K562 (cell line): ENCODE data around the gene PELI3. TPM values are rescaled to one million over a fixed set of nuclear protein-coding genes. Genes with fewer than 3 reads are reported as not detected.

Experiments used
- ATAC-seq: fragments of 200-7000 bp; cut with Tn5 transposase; 3 replicates; pipeline ENCODE4 v1.9.1; 2020; ENCODE audit warnings: moderate library complexity
- BruUV-seq: library from RNA; stranded (reverse); fragments of 400-500 nt; replicated peaks from 2 replicates; lab custom pipeline; 2021; lab: Mats Ljungman, UMichigan
- CTCF ChIA-PET: fragments of 300-600 bp; formaldehyde crosslinking; extraction: SDS; loops from one replicate; lab custom pipeline; 2021; ENCODE audit warnings: low intra/inter-chr PET ratio; lab: Yijun Ruan, JAX
- POLR2A ChIA-PET: fragments of 300-600, 350-650 bp; sonication (Branson Sonifier 250); formaldehyde crosslinking; extraction: SDS; loops from one replicate; lab custom pipeline; 2021; ENCODE audit warnings: antibody characterized with exemption, inconsistent platforms; lab: Yijun Ruan, JAX
- DNase-seq, 4 experiments: peaks; one replicate each; pipeline versions ENCODE4 v3.0.0 to v3.0.0-alpha.2; 2011 to 2018; ENCODE audit warnings: low spot score in 3 of 4, mixed read lengths in 3 of 4; ENCODE audit errors: extremely low read depth in 1 of 4
- FAIRE-seq: peaks from 2 replicates; lab custom pipeline; 2011; peaks lifted over from hg19 to GRCh38; lab: Jason Lieb, UNC
- H2AFZ ChIP-seq: 2 replicates; pipeline ENCODE4 v1.6.0; 2011; ENCODE audit warnings: low read depth, low read length, control low read depth, inconsistent platforms
- H3K27ac ChIP-seq: fragments of 200-600 bp; 3 replicates; pipeline ENCODE4 v1.8.0; 2011; ENCODE audit warnings: low read depth, mild to moderate bottlenecking, control low read depth, inconsistent platforms, low read length, moderate library complexity, mixed read lengths; ENCODE audit errors: extremely low read depth
- H3K27me3 ChIP-seq, 2 experiments: fragments of 300-600 bp in 1 of 2; 2 replicates in 1 of 2; 3 replicates in 1 of 2; pipeline versions ENCODE4 v1.6.0 to v1.8.0; 2011; ENCODE audit warnings: inconsistent platforms in 2 of 2, low read length in 2 of 2, mild to moderate bottlenecking in 1 of 2, mixed read lengths in 1 of 2, moderate library complexity in 1 of 2; ENCODE audit not compliant: control insufficient read depth in 2 of 2, insufficient read depth in 2 of 2
- H3K36me3 ChIP-seq: fragments of 300-600 bp; 3 replicates; pipeline ENCODE4 v1.8.0; 2011; ENCODE audit warnings: mild to moderate bottlenecking, low read length, inconsistent platforms; ENCODE audit not compliant: control insufficient read depth, insufficient read depth
- H3K4me1 ChIP-seq, 2 experiments: fragments of 200-600 bp in 1 of 2; replicated peaks in 1 of 2; 2 replicates in 1 of 2; 3 replicates in 1 of 2; pipeline versions ENCODE4 v1.5.1 to v1.8.0; 2011; ENCODE audit warnings: inconsistent platforms in 2 of 2, low read length in 2 of 2, mild to moderate bottlenecking in 1 of 2, mixed read lengths in 1 of 2, moderate library complexity in 1 of 2; ENCODE audit not compliant: control insufficient read depth in 2 of 2, insufficient read depth in 2 of 2
- H3K4me2 ChIP-seq: 2 replicates; pipeline ENCODE4 v1.6.1; 2011; ENCODE audit warnings: low read length, control low read depth, inconsistent platforms, mixed read lengths; ENCODE audit not compliant: insufficient read depth
- H3K4me3 ChIP-seq: fragments of 200-600 bp; sonication (generic), shearing (Covaris generic); 2 replicates; pipeline ENCODE4 v1.5.1; 2016; ENCODE audit warnings: control low read depth, inconsistent platforms
- H3K79me2 ChIP-seq: fragments of 200-600 bp; 3 replicates; pipeline ENCODE4 v1.8.0; 2011; ENCODE audit warnings: low read length, inconsistent platforms; ENCODE audit not compliant: control insufficient read depth, insufficient read depth
- H3K9ac ChIP-seq, 2 experiments: 2 replicates each; pipeline versions ENCODE4 v1.6.0 to v1.6.1; 2011; ENCODE audit warnings: low read depth in 2 of 2, low read length in 2 of 2, control low read depth in 1 of 2, inconsistent platforms in 1 of 2, mild to moderate bottlenecking in 1 of 2, mixed read lengths in 1 of 2; ENCODE audit not compliant: insufficient read depth in 1 of 2
- H3K9me1 ChIP-seq: one replicate; pipeline ENCODE4 v1.6.0; 2011; ENCODE audit warnings: inconsistent platforms, mild to moderate bottlenecking, low read length, moderate library complexity; ENCODE audit not compliant: control insufficient read depth, insufficient read depth
- H3K9me3 ChIP-seq: replicated peaks from 2 replicates; pipeline ENCODE4 v1.5.1; 2011; ENCODE audit warnings: low read depth, low read length, inconsistent platforms; ENCODE audit not compliant: control insufficient read depth, insufficient read depth
- H4K20me1 ChIP-seq: replicated peaks from 2 replicates; pipeline ENCODE4 v1.6.1; 2011; ENCODE audit warnings: low read length, inconsistent platforms, mixed read lengths; ENCODE audit not compliant: control insufficient read depth, insufficient read depth
- BCL6 ChIP-seq: fragments of 250-450 bp; sonication (Bioruptor Pico); IDR thresholded peaks from 2 replicates; pipeline ENCODE4 v1.4.0; 2020
- CHD2 ChIP-seq: IDR thresholded peaks from 2 replicates; pipeline ENCODE4 v1.6.1; 2011; ENCODE audit warnings: low read depth, low read length
- CREB3L1 ChIP-seq: fragments of 450-650 bp; IDR thresholded peaks from 2 replicates; pipeline ENCODE4 v1.6.1; 2014; ENCODE audit warnings: low read depth, mild to moderate bottlenecking, moderate library complexity, borderline replicate concordance
- DIDO1 ChIP-seq: fragments of 450-650 bp; IDR thresholded peaks from 2 replicates; pipeline ENCODE4 v1.6.1; 2016; ENCODE audit warnings: low read depth, missing biosample characterization, missing genetic modification characterization
- E2F3 ChIP-seq: fragments of 250-450 bp; sonication (Bioruptor Pico); IDR thresholded peaks from 2 replicates; pipeline ENCODE4 v1.4.0; 2020; ENCODE audit warnings: mild to moderate bottlenecking
- MED1 ChIP-seq: sonication (generic); formaldehyde crosslinking; IDR thresholded peaks from 2 replicates; pipeline ENCODE4 v1.8.1; 2023; ENCODE audit warnings: missing genetic modification reagents, borderline replicate concordance
- POLR3G ChIP-seq: IDR thresholded peaks from 2 replicates; pipeline ENCODE4 v1.6.1; 2011; ENCODE audit not compliant: insufficient read length, insufficient replicate concordance; ENCODE audit errors: extremely low read depth
- SMARCA4 ChIP-seq: fragments of 450-650 bp; IDR thresholded peaks from 2 replicates; pipeline ENCODE4 v1.6.1; 2016
- THRAP3 ChIP-seq: fragments of 450-650 bp; IDR thresholded peaks from 2 replicates; pipeline ENCODE4 v1.6.1; 2016; ENCODE audit warnings: mild to moderate bottlenecking, inconsistent platforms, borderline replicate concordance
- ZNF644 ChIP-seq: fragments of 200-800 bp; sonication (Bioruptor generic); IDR thresholded peaks from 2 replicates; pipeline ENCODE4 v1.6.1; 2016; ENCODE audit warnings: low read depth, missing genetic modification characterization, missing compliant biosample characterization
- WGBS: fragments of 100-300 bp; shearing (Covaris generic); methylation state at CpG from one replicate; pipeline ENCODE4 v1.1.6; 2016; ENCODE audit warnings: low coverage, mixed read lengths; ENCODE audit not compliant: insufficient coverage; ENCODE audit errors: missing lambda C conversion rate; 5-methylcytosine and 5-hydroxymethylcytosine counted together
- in situ Hi-C: fragments of 300-500 bp; cut with MboI; formaldehyde crosslinking; loops from 4 replicates; pipeline ENCODE4 v1.15.0; 2018; ENCODE audit warnings: inconsistent platforms, mixed read lengths
- intact Hi-C: fragments of 100-400 bp; cut with micrococcal nuclease; formaldehyde crosslinking; loops from 2 replicates; pipeline ENCODE4 v1.14.2; 2022
- polyA plus RNA-seq, 8 experiments: library from polyadenylated mRNA; depleted of rRNA in 4 of 8; stranded (reverse) in 5 of 8; unstranded in 3 of 8; fragments of >200 nt; fragmentation: Nextera tagmentation in 2 of 8; fragmentation: Illumina TruSeq in 1 of 8; extraction: Ambion mirVana in 2 of 8; extraction: Trizol in 1 of 8; gene quantifications; 2 replicates each; pipeline versions ENCODE4 v1.2.1 to v1.2.3, GENCODE V29; 2011 to 2014; ENCODE audit warnings: inconsistent platforms in 1 of 8, missing spikeins in 1 of 8
- total RNA-seq, 7 experiments: library from RNA; depleted of rRNA in 6 of 7; stranded (reverse); fragments of >200 nt in 6 of 7; fragmentation: Illumina TruSeq in 2 of 7; extraction: Trizol in 2 of 7; gene quantifications; 2 replicates each; pipeline versions ENCODE4 v1.2.1 to v1.2.3, GENCODE V29; 2011 to 2021; ENCODE audit warnings: low replicate concordance in 1 of 7
- TF ChIP-seq, protein P1 (sequence below): fragments of 150-350 bp; IDR thresholded peaks from 2 replicates; pipeline ENCODE4 v1.6.1; 2014; ENCODE audit warnings: low read depth, mild to moderate bottlenecking, low read length, borderline replicate concordance
- TF ChIP-seq, protein P2 (sequence below), 2 experiments: fragments of 200-800 bp in 1 of 2; sonication (Bioruptor generic) in 1 of 2; sonication (generic) in 1 of 2; formaldehyde crosslinking in 1 of 2; IDR thresholded peaks in 1 of 2; conservative IDR thresholded peaks in 1 of 2; 2 replicates each; pipeline versions ENCODE4 v1.5.0 to v1.6.1; 2016 to 2020; ENCODE audit warnings: missing compliant biosample characterization in 1 of 2, missing genetic modification characterization in 1 of 2, missing genetic modification reagents in 1 of 2

The PELI3 gene
- total and polyA plus RNA-seq, 9 of the 15 experiments (the other 6 are each of a cell fraction or from before 2014, with no cell fraction given) = 0.17 to 4.2 (median 1.9) TPM

DNA sequence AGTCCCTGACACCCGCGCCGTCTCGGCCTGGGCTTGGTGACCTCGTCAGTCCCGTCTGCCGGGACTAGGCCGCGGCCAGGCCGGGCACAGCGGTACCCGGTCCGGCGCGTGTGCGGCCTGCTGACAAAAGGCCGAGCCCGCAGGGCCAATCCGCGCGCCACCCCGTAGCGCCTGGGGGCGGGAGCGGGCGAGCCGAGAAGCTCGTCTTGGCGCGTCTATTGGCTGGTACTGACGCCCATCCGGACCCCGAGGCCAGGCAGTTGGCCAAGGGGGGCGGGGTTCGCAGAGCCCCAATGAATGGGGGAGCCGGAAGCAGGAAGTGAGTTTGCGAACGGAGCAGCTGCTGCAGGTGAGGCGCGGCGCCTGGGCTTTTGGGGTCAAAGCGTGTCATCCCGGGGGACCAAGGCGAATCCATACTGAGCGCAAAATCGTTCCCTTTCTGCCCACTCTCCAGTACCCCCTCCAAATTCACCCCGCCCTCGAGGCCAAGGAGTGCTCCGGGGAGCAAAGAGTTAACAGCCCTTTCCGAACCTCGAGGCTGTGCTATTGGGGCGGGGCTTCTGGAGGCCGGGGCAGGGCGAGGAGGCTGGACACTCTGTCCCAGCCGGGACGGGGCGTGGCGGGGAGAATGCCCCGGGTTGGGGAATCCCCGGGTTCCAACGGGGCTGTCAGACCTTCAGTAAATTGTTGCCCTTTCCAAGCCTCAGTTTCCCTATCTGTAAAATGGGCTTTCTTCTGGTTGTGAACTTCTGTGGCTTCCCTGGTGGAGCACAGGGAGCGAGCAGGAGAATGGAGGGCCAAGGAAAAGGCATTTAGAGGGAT is 13.6 kb downstream of the PELI3 start, which contains the start of gene DPP3:
DPP3 (plus strand) TSS at position 318 of the 822 bp plus-strand sequence. CDS start 1,767 bp downstream, outside the sequence.
- Histone ChIP-seq H3K36me3 (peaks cover 20% of the 10 kb centered on the region; the same call in 2 of the 3 replicates), H3K4me3 (peak within 1 kb of the TSS; percentile 65), H3K9me1 (no peaks in the 10 kb centered on the region), H3K27me3 (no peaks in the 10 kb centered on the region), H3K9ac (peak within 1 kb of the TSS; percentile 92 to 95), H3K4me2 (peak within 1 kb of the TSS; percentile 87), H3K9me3 (no peaks in the 10 kb centered on the region), H2AFZ (peak within 1 kb of the TSS; percentile 97), H3K4me1 (peaks cover 3 to 31% of the 10 kb centered on the region in 2 experiments; a peak in 4 of 5 replicates), H4K20me1 (peaks cover 9% of the 10 kb centered on the region; the same call in 1 of the 2 replicates), H3K27ac (peak within 1 kb of the TSS; percentile 92), H3K79me2 (peaks cover 12% of the 10 kb centered on the region; the same call in 2 of the 3 replicates)
- DNase-seq (peak; percentile 98 to 100 (median 99)), ATAC-seq (peak; percentile 98), FAIRE-seq (peak; percentile 90)
- in situ Hi-C loops = no loop called here
- TSS peak; percentile 74 for BruUV-seq
- WGBS = under 1% methylated on average over 57 of the region's 62 CpGs
- CTCF ChIA-PET = interaction anchor here (4.2 kb wide), 1 partner anchor 73 kb away, joined by 50 read pairs; no protein-coding TSS in a partner anchor
- POLR2A ChIA-PET = interaction anchor here (0.6 to 2.2 kb wide), 15 partner anchors 9 to 198 kb away, joined by 3 to 18 read pairs (median 5); partner anchors contain the start of genes BBS1, MRPL11, PELI3 and RBM4
- intact Hi-C loops = loop anchor here (1.0 to 5.0 kb wide), 2 partner anchors 41 to 197 kb away; partner anchors contain the start of gene RBM4B
- TF ChIP-seq ZNF644 (tag) (no peak), MED1 (CRISPR knock-in tag) (no peak), CREB3L1 (peak; percentile 54; the same call in 1 of the 2 replicates), CHD2 (peak; percentile 63), THRAP3 (no peak), BCL6 (no peak), E2F3 (CRISPR knock-in tag) (no peak), POLR3G (no peak), DIDO1 (no peak), SMARCA4 (no peak)
- TF ChIP-seq, protein P1, sequence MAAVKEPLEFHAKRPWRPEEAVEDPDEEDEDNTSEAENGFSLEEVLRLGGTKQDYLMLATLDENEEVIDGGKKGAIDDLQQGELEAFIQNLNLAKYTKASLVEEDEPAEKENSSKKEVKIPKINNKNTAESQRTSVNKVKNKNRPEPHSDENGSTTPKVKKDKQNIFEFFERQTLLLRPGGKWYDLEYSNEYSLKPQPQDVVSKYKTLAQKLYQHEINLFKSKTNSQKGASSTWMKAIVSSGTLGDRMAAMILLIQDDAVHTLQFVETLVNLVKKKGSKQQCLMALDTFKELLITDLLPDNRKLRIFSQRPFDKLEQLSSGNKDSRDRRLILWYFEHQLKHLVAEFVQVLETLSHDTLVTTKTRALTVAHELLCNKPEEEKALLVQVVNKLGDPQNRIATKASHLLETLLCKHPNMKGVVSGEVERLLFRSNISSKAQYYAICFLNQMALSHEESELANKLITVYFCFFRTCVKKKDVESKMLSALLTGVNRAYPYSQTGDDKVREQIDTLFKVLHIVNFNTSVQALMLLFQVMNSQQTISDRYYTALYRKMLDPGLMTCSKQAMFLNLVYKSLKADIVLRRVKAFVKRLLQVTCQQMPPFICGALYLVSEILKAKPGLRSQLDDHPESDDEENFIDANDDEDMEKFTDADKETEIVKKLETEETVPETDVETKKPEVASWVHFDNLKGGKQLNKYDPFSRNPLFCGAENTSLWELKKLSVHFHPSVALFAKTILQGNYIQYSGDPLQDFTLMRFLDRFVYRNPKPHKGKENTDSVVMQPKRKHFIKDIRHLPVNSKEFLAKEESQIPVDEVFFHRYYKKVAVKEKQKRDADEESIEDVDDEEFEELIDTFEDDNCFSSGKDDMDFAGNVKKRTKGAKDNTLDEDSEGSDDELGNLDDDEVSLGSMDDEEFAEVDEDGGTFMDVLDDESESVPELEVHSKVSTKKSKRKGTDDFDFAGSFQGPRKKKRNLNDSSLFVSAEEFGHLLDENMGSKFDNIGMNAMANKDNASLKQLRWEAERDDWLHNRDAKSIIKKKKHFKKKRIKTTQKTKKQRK = no peak
- TF ChIP-seq, protein P2, sequence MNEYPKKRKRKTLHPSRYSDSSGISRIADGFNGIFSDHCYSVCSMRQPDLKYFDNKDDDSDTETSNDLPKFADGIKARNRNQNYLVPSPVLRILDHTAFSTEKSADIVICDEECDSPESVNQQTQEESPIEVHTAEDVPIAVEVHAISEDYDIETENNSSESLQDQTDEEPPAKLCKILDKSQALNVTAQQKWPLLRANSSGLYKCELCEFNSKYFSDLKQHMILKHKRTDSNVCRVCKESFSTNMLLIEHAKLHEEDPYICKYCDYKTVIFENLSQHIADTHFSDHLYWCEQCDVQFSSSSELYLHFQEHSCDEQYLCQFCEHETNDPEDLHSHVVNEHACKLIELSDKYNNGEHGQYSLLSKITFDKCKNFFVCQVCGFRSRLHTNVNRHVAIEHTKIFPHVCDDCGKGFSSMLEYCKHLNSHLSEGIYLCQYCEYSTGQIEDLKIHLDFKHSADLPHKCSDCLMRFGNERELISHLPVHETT (CRISPR knock-in tag; conservative IDR thresholded peaks at IDR 0.05 in 1 of 2, IDR thresholded peaks at IDR 0.05 in 1 of 2) = peak in 1 of 2 experiments; percentile 56; a peak in 1 of 4 replicates
